RWPE1 (cell line): ENCODE measurements around the gene PAWR.
"Not testable (repeated sequence)": the region's sequence is repeated elsewhere in the genome, so short reads cannot be mapped to it uniquely, and the experiment has no call there.

Experiments used
- CTCF ChIA-PET: fragments of 350-600 bp; sonication (Branson Sonifier 250); formaldehyde crosslinking; extraction: SDS; loops from one replicate; lab custom pipeline; 2021; lab: Yijun Ruan, JAX
- POLR2A ChIA-PET: fragments of 400-600 bp; formaldehyde crosslinking; extraction: SDS; loops from one replicate; lab custom pipeline; 2020; ENCODE audit warnings: antibody characterized with exemption; ENCODE audit not compliant: low non-redundant PET; lab: Yijun Ruan, JAX
- DNase-seq: peaks from one replicate; pipeline ENCODE4 v3.0.0; 2012; ENCODE audit warnings: low spot score
- H3K27ac ChIP-seq: fragments of 450-650 bp; 2 replicates; pipeline ENCODE4 v1.5.1; 2017
- TF ChIP-seq, protein P1 (sequence below): fragments of 450-650 bp; conservative IDR thresholded peaks from 2 replicates; pipeline ENCODE4 v1.5.1; 2017; ENCODE audit warnings: low read depth, mild to moderate bottlenecking

The PAWR gene

GRCh38 chr12:79652521-79652920 lies 38.2 kb downstream of the PAWR start:
- TF ChIP-seq, protein P1, sequence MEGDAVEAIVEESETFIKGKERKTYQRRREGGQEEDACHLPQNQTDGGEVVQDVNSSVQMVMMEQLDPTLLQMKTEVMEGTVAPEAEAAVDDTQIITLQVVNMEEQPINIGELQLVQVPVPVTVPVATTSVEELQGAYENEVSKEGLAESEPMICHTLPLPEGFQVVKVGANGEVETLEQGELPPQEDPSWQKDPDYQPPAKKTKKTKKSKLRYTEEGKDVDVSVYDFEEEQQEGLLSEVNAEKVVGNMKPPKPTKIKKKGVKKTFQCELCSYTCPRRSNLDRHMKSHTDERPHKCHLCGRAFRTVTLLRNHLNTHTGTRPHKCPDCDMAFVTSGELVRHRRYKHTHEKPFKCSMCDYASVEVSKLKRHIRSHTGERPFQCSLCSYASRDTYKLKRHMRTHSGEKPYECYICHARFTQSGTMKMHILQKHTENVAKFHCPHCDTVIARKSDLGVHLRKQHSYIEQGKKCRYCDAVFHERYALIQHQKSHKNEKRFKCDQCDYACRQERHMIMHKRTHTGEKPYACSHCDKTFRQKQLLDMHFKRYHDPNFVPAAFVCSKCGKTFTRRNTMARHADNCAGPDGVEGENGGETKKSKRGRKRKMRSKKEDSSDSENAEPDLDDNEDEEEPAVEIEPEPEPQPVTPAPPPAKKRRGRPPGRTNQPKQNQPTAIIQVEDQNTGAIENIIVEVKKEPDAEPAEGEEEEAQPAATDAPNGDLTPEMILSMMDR: no peak
- DNase-seq: no peak
- H3K27ac ChIP-seq: no peak overlapping the region
- POLR2A ChIA-PET: no interaction called here
- CTCF ChIA-PET: interaction anchor here (0.5 kb wide), 1 partner anchor 22 kb away, joined by 6 read pairs; no protein-coding TSS in a partner anchor

GRCh38 chr12:79650440-79650839 lies 40.3 kb downstream of the PAWR start:
- CTCF ChIA-PET: interaction anchor here (0.5 kb wide), 1 partner anchor 26 kb away, joined by 3 read pairs; no protein-coding TSS in a partner anchor
- POLR2A ChIA-PET: no interaction called here
- TF ChIP-seq, protein P1: no peak
- DNase-seq: no peak
- H3K27ac ChIP-seq: no peak overlapping the region

DNA sequence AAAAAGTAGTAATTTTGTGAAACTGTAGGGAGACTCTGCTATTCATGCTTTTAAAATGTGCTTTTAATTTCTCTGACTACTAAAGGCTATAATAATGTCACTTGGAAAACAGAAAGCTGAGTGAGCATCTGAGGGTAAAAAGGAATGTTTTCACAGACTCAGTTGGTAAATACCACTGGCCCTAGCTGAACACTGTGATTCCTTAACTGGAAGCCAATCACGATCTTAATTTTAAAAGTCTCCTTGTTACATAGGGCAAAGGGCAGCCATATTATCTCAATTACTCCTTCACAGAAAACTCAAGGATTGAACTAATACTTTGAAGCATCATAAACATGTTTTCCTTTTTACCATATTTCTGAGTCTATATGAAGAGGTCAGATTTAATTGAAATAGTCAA lies 41.9 kb downstream of the PAWR start:
- ChIA-PET POLR2A (no interaction called here), CTCF (interaction anchor here (0.7 kb wide), 1 partner anchor 229 kb away, joined by 5 read pairs; no protein-coding TSS in a partner anchor)
- TF ChIP-seq, protein P1: no peak
- no peak for DNase-seq
- H3K27ac ChIP-seq: no peak overlapping the region

DNA sequence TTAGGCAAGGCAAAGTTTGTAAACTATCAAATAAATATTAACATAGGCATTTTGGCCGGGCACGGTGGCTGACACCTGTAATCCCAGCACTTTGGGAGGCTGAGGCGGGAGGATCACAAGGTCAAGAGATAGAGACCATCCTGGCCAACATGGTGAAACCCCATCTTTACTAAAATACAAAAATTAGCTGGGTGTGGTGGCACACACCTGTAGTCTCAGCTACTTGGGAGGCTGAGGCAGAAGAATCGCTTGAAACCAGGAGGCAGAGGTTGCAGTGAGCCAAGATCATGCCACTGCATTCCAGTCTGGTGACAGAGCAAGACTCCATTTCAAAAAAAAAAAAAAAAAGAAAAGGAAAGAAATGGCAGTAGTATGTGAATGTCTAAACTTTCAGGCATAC lies 43.9 kb downstream of the PAWR start:
- CTCF ChIA-PET: interaction anchor here (0.7 kb wide), 2 partner anchors 16 to 21 kb away, joined by 3 to 4 read pairs; no protein-coding TSS in a partner anchor
- H3K27ac ChIP-seq, POLR2A ChIA-PET, DNase-seq: not testable (repeated sequence)

DNA sequence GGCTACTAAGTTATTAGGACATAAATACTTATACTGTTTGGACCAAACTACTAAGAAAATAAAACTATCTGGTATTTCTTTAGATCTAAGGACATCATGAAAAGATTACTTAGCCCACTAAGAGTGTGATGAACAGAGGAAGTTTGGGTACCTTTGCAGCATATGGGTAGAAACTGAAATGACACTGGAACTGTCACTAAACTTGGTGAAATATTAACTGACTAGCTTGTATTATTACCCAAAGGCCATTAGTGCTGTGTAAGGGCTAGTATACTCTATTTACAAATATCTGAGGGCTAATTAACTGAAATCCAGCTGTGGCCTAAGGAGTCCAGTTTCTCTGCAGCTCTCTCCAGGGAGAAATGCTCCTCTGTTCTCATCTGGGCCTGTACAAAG lies 45.5 kb downstream of the PAWR start:
- POLR2A ChIA-PET: no interaction called here
- CTCF ChIA-PET: no interaction called here
- H3K27ac ChIP-seq: no peak overlapping the region
- no peak for DNase-seq
- TF ChIP-seq, protein P1: no peak

DNA sequence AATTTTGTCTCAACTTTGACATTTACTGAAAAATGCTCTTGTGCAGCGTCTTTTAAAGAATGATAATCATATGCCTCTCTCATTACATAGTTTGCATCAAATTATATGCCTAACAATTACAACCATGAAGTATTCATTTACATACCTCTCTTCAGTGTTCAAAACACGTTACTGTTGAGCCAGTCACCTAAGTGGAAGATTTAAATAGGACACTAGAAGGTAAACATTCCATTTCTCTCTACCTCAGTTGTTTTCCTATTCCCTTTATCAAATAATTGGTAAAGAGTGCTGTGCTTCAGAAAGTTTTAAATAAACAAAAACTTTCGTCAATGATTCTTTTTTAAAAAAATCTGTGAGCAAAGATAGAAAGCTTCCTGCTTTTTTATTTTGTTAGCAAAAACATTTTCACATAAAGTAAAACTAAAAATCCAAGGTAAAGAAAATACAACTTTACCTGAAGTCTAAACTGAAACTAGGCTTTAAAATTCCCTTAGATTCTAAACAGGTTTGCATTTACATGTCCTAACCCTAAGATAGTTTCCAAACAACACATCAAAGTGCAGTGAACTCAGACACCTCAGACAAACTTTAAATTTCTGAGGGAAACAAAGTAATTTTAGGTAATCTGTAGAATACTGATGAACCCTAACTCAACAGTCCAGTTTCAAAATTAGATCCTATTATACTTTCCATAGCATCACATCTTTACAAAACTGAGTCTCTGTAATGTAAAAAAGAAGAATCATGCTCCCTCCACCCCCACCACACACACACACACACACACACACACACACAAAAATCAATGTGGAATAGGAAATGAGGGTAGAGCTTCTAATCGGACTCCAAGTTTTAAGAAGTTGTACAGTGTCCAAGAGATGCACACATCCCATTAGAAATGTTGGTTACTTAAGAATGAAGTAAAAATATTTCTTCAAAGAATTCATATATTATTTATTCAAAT lies 46.2 kb downstream of the PAWR start:
- H3K27ac ChIP-seq: no peak overlapping the region
- no peak for DNase-seq
- POLR2A ChIA-PET: no interaction called here
- CTCF ChIA-PET: no interaction called here
- TF ChIP-seq, protein P1: no peak

DNA sequence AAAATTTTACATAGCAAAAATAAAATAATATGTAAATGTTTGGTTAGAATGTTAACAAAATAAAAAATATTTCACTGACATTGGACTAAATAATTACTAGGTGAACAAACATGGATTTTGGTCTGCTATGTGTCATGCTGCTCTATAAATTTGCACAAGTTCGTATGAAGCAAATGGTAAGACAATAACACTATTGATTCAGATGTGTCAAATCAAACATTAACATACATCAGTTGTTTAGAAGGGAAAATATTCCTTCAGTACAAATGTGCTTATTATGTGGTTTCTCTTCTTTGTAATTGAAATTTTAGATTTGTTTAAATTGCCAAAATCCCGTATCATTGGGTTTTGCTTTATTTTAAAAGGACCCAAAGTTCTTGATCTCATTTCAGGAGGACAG lies 46.9 kb downstream of the PAWR start:
- no peak for DNase-seq
- TF ChIP-seq, protein P1: no peak
- ChIA-PET CTCF (no interaction called here), POLR2A (no interaction called here)
- H3K27ac ChIP-seq: no peak overlapping the region
